Measurements from ENCODE around the gene GALNS.
"Not testable (repeated sequence)": the region's sequence is repeated elsewhere in the genome, so short reads cannot be mapped to it uniquely, and the experiment has no call there.

GALNS gene

DNA sequence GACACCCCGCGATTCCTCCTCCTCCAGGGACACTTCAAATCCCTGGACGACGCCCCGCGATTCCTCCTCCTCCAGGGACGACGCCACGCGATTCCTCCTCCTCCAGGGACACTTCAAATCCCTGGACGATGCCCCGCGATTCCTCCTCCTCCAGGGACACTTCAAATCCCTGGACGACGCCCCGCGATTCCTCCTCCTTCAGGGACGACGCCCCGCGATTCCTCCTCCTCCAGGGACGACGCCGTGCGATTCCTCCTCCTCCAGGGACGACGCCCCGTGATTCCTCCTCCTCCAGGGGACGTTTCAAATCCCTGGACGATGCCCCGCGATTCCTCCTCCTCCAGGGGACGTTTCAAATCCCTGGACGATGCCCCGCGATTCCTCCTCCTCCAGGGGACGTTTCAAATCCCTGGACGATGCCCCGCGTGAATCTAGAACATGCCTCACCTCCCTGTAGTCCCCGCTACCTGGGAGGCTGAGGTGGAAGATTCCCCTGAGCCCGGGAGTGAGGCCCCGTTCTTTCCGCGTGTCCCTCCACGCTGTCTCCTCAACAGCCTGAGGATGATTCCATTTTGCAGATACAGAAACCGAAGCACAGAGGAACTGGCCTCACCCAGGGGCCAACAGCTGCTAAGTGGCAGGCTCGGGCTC lies 33.1 kb upstream of the GALNS start:
- DNase-seq (ENCODE audit: low read depth in 2 of 2), result not testable (repeated sequence)

DNA sequence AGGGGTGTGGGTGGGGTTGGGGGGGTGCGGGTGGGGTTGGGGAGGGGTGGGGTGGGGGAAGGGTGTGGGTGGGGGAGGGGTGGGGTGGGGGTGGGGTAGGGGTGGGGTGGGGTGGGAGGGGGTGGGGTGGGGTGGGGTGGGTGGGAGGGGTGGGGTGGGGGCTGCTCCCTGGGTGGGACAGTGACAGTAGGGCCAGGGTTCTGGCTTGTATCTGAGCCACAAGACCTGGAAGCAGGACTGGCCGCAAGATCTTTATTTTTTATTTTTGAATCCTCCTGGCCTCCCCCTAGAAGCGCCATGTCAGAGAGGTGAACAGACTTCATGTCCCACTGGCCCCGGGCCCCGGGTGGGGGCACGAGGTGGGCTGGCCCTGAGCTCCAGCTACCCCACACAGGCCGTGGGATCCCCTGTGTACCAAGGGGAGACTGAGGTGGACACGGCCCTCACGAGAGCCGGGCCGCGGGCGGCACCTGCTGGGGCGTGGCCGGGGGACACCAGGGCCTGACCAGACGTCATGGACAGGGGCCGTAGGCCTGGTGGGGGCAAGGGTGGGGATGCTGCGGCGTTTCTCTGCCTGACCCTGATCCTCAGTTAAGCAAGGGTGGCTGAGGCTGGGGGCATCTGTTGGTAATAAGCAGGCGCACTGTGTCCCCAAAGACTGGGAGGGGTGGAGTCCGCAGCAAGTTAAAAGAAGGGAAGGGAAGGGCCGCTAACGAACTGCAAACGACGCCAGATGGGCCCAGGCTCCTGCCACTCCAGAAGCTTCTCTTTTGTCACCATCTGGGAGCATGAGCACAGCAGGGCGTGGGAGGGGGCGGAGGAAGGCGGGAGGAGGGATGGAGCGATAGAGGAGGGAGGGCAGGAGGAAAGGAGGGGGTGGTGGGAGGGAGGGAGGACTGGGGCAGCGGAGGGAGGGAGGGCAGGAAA lies 32.0 kb upstream of the GALNS start:
- DNase-seq (ENCODE audit: low read depth in 2 of 2), result no peak

DNA sequence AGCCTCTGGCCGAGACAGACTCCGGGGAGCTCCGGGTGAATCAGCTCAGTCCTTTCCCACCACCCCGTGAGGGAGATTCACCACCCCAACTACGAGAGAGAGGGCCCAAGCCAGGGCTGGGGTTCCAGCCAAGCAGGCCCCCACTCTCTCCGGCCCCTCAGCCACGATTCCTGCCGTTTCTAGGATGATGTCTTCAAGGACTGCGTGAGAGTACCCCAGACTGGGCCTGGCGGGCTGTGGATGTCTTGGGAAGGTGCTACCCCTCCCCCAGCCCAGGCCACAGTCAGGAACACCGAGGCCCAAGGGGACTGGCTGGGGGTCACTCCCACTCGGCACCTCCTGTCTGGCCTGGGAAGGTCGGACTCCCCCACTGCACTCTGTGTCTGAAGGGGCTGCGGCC lies 31.3 kb upstream of the GALNS start:
- DNase-seq (ENCODE audit: low read depth in 2 of 2), result no peak

DNA sequence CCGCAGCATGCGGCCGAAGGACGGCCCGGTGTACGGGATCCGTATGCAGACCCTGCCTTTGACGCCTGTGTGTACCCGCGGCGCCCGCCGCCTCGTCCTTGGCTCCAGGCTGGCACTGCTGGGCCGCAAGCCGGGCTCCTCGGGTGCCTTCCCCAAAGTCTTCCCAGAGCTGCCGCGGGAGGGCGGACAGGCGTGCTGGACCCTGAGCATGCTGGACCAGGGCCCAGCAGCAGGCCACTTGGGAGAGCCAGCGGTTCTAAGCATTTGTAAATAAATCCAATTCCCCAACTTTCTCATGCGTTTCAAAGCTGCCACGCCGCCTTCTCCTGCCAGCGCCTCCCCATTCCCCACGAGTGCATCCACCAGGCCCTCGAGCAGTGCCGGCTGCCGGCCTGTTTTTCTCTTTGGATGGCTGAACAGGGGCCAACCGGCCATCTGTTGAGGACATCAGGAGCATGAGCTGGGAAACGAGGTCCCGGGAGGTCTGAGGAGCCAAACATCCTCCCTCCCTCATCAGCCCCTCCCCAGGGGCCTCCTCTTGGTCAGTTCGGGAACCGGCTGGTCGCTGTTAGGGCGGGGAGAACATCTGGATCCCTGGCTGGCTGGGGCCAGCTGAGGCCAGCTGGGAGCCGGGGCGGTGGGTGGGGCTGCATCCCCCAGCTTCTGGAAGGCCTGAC lies 30.2 kb upstream of the GALNS start:
- DNase-seq (ENCODE audit: low read depth in 2 of 2), result no peak

DNA sequence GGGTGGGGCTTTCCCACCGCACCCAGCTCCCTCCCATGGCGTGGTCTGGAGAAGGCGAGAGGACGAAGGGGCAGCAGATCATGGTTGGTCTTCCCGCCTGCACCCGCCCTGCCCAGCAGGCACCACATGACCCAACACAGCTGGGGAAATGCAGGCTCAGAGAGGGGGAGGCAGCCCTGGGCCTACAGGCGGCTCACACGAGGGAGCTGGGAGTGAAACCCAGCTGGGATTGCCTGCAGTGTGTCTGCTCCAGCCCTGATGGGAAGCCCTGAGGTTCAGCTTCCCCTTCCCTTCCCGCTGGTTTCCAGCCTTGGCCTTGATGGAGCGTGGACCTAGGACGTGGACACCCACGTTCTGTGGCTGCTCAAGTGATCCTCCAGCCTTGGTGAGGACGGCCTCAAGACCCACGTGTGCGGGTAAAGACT lies 29.7 kb upstream of the GALNS start:
- DNase-seq (ENCODE audit: low read depth in 2 of 2), result no peak

DNA sequence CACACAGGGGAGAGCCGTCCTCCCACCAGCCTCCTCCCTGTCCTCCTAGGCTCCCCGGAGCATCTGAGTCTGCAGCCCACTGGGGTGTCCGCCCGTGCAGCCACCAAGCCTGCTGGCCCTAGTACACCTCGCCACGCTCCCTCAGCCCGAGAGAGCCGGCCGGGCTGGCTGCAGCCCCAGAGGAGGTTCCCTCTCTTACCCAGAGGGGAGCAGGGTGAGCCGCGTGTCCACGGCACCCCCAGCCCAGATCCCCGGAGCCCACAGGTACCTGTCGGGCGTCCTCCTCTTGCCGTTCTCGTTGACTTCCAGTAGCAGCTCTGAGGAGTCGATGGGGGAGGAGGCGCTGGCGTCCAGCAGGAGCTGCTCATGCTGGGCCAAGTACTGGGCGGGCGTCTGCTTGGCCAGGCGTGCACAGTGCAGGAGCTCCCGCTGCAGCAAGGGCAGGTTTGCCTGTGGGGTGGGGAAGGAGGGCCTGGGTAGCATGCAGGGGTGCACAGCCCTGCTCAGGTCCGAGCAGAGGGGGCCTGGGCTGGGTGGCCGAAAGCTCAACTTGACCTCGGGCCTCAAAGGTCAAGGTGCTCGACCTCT lies 29.0 kb upstream of the GALNS start:
- no peak for DNase-seq (ENCODE audit: low read depth in 2 of 2)

DNA sequence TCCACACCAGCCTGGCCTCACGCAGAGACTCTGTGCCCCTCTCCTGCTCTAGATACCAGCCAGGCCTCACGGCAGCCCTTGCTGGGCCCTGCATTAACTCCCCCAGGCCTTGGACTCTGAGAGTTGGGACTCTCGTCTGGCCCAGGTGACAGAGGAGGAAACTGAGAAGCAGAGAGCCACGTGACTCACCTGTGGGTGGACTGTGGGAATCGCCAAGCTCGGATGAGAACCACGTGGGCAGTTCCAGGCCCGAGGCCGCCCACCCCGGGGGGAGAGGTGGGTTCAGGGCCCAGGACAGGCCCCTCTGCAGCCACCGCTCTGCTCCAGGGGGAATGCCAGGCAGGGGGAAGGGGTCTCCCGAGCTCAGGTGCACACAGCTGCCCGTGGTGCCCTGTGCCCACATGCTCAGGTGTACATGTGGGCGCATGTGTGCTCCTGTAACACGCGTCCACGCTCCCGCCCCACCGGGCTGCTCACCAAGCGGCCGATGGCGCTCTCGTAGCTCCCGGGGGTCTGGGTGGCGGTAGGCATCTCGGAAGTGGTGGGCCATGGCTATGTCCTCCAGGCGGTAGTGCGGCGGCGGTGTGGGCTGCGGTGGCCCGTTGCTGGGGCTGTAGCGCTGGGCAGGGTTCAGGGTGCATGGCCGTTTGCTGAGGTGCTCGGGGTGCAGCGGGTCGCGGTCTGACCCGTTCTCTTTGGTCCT lies 28.0 kb upstream of the GALNS start:
- no peak for DNase-seq (ENCODE audit: low read depth in 2 of 2)

DNA sequence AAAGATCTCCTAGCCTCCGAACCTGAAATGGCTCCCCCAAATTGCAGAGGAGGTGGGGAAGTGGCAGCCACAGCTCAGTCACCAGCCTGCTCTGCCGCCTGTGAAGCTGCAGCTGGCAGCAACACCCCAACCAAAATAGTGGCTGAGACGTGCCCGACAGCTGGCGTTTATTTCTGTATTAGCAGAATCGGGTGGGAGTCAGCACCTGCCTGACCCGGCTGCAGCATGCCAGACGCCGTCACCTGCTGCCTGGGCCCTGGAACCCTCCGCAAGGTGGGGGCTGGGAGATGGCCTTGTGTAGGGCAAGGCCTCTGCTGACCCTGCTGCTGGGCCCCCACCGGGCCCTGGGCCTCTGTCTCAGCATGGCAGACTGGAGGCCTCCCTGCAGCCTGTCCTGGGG lies 27.2 kb upstream of the GALNS start:
- no peak for DNase-seq (ENCODE audit: low read depth in 2 of 2)

DNA sequence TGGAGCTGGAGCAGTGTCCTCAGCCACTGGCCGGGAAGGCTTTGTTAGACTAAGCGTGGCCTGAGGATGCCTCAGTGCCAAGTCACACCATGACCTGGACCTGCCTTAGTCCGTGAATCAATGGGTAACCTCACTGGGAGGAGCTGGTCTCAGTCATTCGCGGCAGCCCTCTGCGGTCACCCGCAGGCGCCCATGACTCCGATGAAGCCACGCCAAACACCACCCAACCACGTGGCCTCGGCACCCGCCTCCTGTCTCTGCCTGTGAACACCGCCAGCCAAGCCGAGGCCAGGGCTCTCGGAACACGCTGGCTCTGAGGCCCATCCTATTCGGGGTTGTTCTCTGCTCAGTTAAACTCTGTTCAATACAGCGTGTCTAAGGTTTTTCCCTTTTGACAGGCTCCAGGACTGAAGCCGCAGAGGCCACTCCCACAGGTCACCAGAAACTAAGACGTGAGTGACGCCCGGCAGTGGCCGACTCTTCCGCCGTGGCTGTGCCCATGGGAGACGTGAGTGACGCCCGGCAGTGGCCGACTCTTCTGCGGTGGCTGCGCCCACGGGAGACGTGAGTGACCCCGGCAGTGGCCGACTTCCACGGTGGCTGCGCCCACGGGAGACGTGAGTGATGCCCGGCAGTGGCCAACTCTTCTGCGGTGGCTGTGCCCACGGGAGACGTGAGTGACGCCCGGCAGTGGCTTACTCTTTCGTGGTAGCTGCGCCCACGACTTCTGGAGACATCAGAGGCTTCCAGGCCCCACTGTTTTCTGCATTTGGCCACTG lies 26.6 kb upstream of the GALNS start:
- DNase-seq (ENCODE audit: low read depth in 2 of 2), result no peak

DNA sequence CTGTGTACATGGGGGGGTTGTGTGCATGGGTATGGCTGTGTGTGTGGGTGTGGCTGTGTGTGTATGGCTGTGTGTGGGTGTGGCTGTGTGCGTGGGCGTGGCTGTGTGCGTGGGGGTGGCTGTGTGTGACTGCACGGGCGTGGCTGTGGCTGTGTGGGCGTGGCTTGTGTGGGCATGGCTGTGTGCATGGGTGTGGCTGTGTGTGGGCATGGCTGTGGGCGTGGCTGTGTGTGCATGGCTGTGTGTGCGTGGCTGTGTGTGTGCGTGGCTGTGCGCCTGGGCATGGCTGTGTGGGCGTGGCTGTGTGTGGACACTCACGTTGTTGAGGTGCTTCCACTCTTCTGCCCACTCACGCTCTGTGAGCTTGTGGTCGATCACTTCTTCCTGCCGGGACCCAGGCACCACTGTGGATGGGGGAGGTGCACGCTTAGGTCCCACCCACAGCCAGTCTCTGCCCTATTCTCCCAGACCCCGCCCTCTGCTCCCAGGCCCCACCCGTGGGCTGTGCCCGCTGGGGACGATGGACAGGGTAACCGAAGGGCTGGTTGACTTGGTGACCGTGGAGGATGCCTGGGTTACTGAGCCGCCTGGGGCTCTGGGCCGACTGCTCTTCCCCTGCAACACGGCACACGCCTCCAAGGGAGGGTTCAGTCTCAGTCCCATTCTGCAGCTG lies 25.7 kb upstream of the GALNS start:
- peak in 1 of 2 donors; percentile 1 for DNase-seq (ENCODE audit: low read depth in 2 of 2)

DNA sequence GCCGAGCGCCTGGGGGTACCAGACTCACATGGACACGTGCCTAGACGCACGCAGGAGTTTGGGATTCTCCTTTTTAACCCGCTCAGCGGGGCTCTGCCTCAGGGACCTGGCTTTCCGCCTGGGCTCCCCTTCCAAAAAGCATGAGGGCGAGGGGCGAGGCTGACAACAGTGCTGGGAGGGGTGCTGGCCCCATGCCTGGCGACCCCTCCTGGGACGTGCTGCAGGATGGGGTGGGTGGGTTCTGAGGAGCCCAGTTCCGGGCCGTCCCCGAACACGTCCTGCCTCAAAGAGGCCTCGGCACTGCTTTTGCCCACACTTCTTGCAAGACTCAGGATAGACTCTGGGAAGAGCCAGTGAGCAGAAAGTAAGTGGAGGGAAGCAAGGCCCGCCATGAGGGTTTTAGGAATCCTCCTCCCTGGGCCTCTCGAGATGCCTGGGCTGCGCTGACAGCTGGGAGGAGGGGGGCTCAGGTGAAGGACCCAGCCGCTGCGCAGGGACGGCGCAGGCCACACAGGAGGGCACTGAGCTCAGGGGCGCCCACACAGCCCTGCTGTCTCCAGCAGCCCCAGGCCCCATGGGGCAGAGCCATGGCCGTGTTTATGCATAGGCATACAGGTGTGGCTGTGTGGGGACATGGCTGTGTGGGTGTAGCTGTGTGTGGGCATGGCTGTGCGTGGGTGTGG lies 25.1 kb upstream of the GALNS start:
- no peak for DNase-seq (ENCODE audit: low read depth in 2 of 2)

DNA sequence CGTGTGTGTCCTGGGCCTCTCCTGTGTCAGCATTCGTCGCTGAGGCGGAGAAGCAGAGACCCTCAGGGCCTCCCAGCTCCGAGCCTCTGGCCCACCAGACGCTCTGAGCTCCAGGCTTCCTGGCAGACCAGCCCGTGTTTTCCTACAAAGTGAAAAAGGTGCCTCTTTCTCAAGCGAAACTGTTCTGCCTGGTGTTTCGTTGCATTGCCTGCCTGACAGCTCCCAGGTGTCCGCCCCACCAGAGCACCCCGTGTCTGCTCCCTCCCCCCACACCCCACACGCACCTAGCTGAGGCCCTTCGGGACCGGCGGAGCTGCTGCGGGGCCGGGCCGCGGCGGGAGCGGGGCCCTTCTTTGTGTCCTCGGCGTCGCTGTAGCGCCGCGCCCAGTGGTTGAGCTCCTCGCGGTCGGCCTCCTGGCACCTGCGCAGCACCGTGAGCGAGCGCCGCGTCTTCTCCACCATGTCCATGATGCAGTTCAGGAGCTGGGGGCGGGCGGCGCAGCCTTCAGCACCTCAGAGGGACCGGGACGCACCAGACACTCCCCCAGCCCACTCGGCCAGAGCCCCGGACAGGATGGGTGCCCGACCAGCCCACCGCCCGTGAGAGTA lies 24.4 kb upstream of the GALNS start:
- no peak for DNase-seq (ENCODE audit: low read depth in 2 of 2)

DNA sequence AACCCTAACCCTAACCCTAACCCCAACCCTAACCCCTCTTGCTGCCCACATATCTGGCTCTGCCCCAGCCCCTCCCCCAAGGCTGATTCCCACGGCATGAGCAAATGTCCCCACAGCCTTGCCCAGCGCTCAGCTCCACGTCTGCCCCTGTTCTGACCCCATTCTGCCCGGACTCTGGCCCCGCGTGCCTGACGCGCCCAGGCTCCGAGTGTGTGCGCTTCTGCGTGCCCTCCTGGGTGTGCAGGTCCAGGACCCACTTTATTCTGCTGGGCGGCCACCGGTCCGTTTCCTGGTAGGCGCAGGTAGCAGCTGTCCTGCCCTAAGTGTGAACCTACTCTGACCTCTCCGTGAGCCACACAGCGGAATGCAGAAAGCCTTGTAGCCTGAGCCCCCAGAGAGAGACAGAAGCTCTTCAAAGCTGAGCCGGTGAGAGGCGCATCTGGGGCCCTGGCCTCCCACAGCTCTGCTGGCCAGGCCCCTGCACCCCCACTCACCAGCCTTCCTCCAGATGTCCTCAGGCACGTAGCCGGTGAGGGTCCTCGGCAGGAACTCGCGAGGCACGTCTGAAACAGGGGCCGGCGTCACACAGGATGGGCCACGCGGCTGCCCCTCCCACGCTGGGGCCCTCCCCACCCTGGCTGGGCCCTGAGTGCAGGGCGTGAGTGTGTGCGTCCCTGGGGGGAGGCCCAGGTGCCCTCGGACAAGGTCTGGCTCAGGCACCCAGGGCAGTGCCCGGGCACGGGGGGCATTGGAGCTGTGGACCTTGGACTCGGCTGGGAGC lies 23.7 kb upstream of the GALNS start:
- no peak for DNase-seq (ENCODE audit: low read depth in 2 of 2)

DNA sequence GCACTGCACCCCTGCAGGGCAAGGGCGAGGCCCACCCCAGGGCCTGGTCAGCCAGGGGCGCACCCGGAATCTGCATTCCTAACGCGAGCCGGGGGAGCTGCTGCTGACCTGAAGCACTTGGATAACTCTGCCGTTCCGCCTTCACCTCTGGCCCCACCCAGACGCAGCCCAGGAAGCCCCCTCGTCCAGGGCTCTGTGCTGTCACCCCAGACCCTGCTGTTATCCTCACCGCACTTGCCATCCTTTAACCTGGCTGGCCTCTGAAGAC lies 23.0 kb upstream of the GALNS start:
- no peak for DNase-seq (ENCODE audit: low read depth in 2 of 2)

DNA sequence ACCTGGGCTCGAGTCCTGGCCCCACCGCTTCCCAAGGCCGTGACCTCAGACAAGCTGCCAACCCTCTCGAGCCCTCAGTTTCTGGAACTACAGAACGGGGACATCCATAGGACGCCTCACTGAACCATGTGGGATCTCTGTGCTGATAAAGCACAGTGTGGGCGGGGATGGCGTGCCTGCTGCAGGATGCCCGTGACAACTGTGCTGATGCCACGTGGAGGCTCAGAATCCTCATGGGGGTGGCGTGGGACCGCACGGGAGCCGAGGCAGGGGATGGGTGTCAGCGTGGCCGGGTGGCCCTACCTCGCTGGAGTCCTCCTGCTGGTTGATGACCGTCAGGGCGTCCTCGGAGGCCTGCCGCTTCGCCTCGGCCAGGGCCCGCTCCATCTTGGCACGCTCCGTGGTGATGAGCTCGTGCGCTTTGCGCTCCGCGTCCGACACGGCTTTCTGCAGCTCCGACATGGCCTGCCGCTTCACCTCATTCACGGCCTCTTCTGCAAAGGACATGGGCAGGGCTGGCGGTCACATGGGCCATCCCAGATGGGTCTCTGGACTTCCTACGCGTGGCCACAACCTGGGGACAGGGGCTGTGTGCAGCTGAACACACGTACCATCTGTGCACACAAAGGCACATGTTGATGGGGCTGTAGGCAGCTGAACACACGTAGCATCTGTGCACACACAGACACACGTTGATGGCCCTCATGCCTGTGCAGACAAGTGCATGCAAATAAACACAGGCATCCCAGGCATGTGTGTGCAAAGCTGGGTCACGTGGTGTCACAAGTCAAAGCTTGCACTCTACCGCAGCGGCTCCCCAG lies 22.4 kb upstream of the GALNS start:
- DNase-seq (ENCODE audit: low read depth in 2 of 2), result no peak

DNA sequence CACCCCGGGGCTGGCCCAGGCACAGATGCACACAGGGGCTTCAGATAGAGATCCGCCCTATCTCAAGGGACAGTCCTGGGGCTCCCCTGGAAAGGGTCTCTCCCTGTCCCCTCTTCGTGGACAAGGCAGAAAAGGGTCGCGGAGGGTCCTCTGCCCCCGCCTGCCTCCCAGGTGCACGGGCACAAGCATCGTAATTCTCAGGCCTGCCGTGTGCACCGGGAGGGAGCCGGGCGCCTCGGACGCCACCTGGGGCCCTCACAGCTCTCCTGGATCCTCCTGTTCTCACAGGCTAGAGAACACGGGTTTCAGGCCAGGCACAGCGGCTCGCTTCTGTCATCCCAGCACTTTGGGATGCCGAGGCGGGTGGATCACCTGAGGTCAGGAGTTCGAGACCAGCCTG lies 21.6 kb upstream of the GALNS start:
- no peak for DNase-seq (ENCODE audit: low read depth in 2 of 2)

DNA sequence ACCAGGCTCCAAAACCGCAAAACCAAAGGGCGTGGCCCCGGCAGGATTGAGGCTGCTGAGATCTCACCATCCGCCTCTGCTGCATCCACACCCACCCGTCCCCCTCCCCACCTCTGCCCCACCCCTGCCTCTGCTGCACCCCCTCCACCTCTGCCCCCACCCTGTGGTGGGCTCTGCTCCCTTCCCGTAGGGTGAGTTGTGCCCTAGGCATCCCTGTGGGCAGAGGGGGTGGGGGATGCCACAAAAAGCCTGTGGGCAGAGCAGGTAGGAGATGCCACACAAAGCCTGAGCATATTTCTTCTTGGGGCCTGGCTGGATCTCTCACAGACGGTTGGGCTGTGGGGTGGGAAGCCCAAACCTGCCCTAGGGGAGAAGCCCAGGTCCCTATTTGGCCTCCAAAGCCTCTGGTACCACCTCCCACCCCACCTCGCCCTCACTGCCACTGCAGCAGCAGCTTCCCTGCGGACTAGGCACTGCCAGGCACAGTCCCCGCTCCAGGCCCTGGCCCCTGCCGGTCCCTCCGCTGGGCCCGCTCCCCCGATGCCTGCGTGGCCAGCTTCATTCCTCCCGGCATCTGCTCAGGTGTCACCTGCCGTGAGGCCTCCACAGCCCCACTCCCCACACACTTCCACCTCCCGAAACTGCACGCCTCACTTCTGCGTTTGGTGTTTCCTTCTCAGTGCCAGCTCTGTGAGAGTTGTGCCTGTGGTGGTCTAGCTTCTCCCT lies 21.0 kb upstream of the GALNS start:
- no peak for DNase-seq (ENCODE audit: low read depth in 2 of 2)

All from stimulated activated CD8-positive, alpha-beta memory T cell treated with anti-CD3 and anti-CD28 coated beads, Interleukin-7, amount 100 ng/mL, for 4 hours (primary cell).